NB4 (cell line): ENCODE results near the gene PHACTR1.

Source experiments
- CTCF ChIP-seq: IDR thresholded peaks from one replicate; pipeline ENCODE4 v1.5.1; 2012; ENCODE audit warnings: low read depth, low read length
- POLR2A ChIP-seq: IDR thresholded peaks from 2 replicates; pipeline ENCODE4 v1.6.1; 2011; ENCODE audit warnings: mild to moderate bottlenecking; ENCODE audit not compliant: insufficient read length; ENCODE audit errors: extremely low read depth

- TF ChIP-seq POLR2A (no peak), CTCF (no peak)
Observed at GRCh38 chr6:13005994-13006393, 289.4 kb downstream of the PHACTR1 start.
